Naive thymus-derived CD4-positive, alpha-beta T cell (primary cell): ENCODE results near the gene OGFOD1. TPM values are rescaled to one million over a fixed set of nuclear protein-coding genes. Genes with fewer than 3 reads are reported as not detected.

ENCODE experiments used
- ATAC-seq: fragments of 150-1000 bp; cut with Tn5 transposase; 2 replicates; pipeline ENCODE4 v1.10.0; 2021; ENCODE audit warnings: mild to moderate bottlenecking, moderate library complexity
- CTCF ChIA-PET: fragments of 350-600 bp; sonication (Branson Sonifier 250); formaldehyde crosslinking; loops from one replicate; lab custom pipeline; 2021; ENCODE audit warnings: antibody characterized with exemption; lab: Charles Lee
- POLR2A ChIA-PET: fragments of 350-600 bp; sonication (Branson Sonifier 250); formaldehyde crosslinking; loops from one replicate; lab custom pipeline; 2021; ENCODE audit warnings: antibody characterized with exemption, inconsistent platforms; lab: Charles Lee
- DNase-seq, 9 donors: peaks; one replicate each; pipeline versions ENCODE4 v3.0.0 to v3.0.0-alpha.2; 2020 to 2022; ENCODE audit warnings: mixed read lengths in 1 of 9
- H3K27ac ChIP-seq: one replicate; pipeline ENCODE4 v1.7.0; 2013; ENCODE audit warnings: mild to moderate bottlenecking, low read depth, low read length, moderate library complexity
- H3K27me3 ChIP-seq, 2 donors: one replicate each; pipeline ENCODE4 v1.7.0; 2013; ENCODE audit warnings: low read length in 2 of 2, mild to moderate bottlenecking in 2 of 2, moderate library complexity in 2 of 2; ENCODE audit not compliant: control insufficient read depth in 2 of 2, insufficient read depth in 2 of 2
- H3K36me3 ChIP-seq, 3 experiments: 1 replicate in 2 of 3; 2 replicates in 1 of 3; pipeline ENCODE4 v1.7.0; 2013; ENCODE audit warnings: low read length in 3 of 3, mild to moderate bottlenecking in 3 of 3, moderate library complexity in 1 of 3; ENCODE audit not compliant: insufficient read depth in 3 of 3, control insufficient read depth in 2 of 3
- H3K4me1 ChIP-seq, 2 donors: one replicate each; pipeline ENCODE4 v1.7.0; 2013; ENCODE audit warnings: low read length in 2 of 2, mild to moderate bottlenecking in 2 of 2, moderate library complexity in 1 of 2; ENCODE audit not compliant: control insufficient read depth in 2 of 2, insufficient read depth in 2 of 2
- H3K4me3 ChIP-seq: 2 replicates; pipeline ENCODE4 v1.7.0; 2013; ENCODE audit warnings: mild to moderate bottlenecking, low read length
- H3K9me3 ChIP-seq, 3 experiments: 1 replicate in 2 of 3; 2 replicates in 1 of 3; pipeline ENCODE4 v1.7.0; 2013; ENCODE audit warnings: low read length in 3 of 3; ENCODE audit not compliant: control insufficient read depth in 2 of 3
- H3K27ac Mint-ChIP-seq, 9 donors: one replicate each; pipeline ENCODE4 v1.8.0; 2020 to 2022; ENCODE audit warnings: mixed read lengths in 9 of 9, mild to moderate bottlenecking in 8 of 9, moderate library complexity in 5 of 9, inconsistent platforms in 2 of 9
- H3K27me3 Mint-ChIP-seq, 5 donors: one replicate each; pipeline ENCODE4 v1.8.0; 2021 to 2022; ENCODE audit warnings: mixed read lengths in 5 of 5, mild to moderate bottlenecking in 1 of 5
- H3K36me3 Mint-ChIP-seq, 5 donors: one replicate each; pipeline ENCODE4 v1.8.0; 2020 to 2022; ENCODE audit warnings: mixed read lengths in 5 of 5, mild to moderate bottlenecking in 3 of 5, inconsistent platforms in 1 of 5
- H3K4me1 Mint-ChIP-seq, 7 donors: one replicate each; pipeline ENCODE4 v1.8.0; 2020 to 2022; ENCODE audit warnings: mixed read lengths in 7 of 7, mild to moderate bottlenecking in 3 of 7, inconsistent platforms in 1 of 7
- H3K4me3 Mint-ChIP-seq, 10 donors: one replicate each; pipeline ENCODE4 v1.8.0; 2020 to 2022; ENCODE audit warnings: mild to moderate bottlenecking in 10 of 10, mixed read lengths in 10 of 10, moderate library complexity in 6 of 10, inconsistent platforms in 2 of 10
- H3K9me3 Mint-ChIP-seq, 11 donors: one replicate each; pipeline ENCODE4 v1.8.0; 2020 to 2022; ENCODE audit warnings: mixed read lengths in 11 of 11, mild to moderate bottlenecking in 4 of 11, inconsistent platforms in 1 of 11, moderate library complexity in 1 of 11
- intact Hi-C, 2 donors: fragments of 100-400 bp; cut with micrococcal nuclease; formaldehyde crosslinking; loops; one replicate each; pipeline ENCODE4 v1.15.1; 2023
- polyA plus RNA-seq, 2 donors: library from polyadenylated mRNA; unstranded; fragments of 300-500 nt; fragmentation: Illumina TruSeq; gene quantifications; one replicate each; pipeline ENCODE4 v1.2.3, GENCODE V29; 2021
- total RNA-seq, 6 experiments: library from RNA in 5 of 6; stranded (reverse) in 5 of 6; gene quantifications; 1 replicate in 5 of 6; 2 replicates in 1 of 6; pipeline ENCODE4 v1.2.3 and lab custom pipeline; 2021 to 2026

The OGFOD1 gene
- total and polyA plus RNA-seq, 7 experiments from 2014 or later: 23.8 to 106 (median 45.3) TPM

DNA sequence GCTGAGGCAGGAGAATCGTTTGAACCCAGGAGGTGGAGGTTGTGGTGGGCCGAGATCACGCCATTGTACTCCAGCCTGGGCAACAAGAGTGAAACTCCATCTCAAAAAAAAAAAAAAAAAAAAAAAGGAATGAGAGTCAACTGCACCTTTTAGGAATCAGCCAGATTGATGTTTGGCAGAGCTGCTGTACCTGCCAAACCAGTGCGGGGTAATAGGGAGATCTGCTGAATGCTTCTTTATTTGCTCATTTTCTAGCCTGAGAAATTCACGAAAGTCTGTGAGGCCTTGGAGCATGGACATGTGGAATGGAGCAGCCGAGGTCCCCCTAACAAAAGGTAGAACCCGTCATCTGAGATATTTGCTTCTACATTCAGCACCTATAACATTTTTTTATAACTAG, 18.4 kb downstream of the OGFOD1 start:
- Mint-ChIP-seq H3K27me3 (no peaks in the 10 kb centered on the region), H3K9me3 (no peaks in the 10 kb centered on the region), H3K36me3 (peaks cover 18 to 35% (median 32%) of the 10 kb centered on the region in 5 donors), H3K4me3 (no peak overlapping the region), H3K4me1 (peaks cover 0 to 6% (median 0%) of the 10 kb centered on the region in 7 donors), H3K27ac (peak overlapping the region in 2 of 9 donors; percentile 49 to 67)
- H3K9me3 ChIP-seq: no peaks in the 10 kb centered on the region
- DNase-seq (no peak), ATAC-seq (no peak)
- CTCF ChIA-PET: no interaction called here
- H3K4me3 ChIP-seq: no peak overlapping the region
- H3K4me1 ChIP-seq: no peaks in the 10 kb centered on the region
- intact Hi-C loops: no loop called here
- H3K36me3 ChIP-seq: peaks cover 22 to 92% (median 39%) of the 10 kb centered on the region in 3 experiments
- H3K27me3 ChIP-seq: no peaks in the 10 kb centered on the region
- POLR2A ChIA-PET: interaction anchor here (0.6 kb wide), 1 partner anchor 14 kb away, joined by 3 read pairs; no protein-coding TSS in a partner anchor
- no peak overlapping the region for H3K27ac ChIP-seq

- Histone ChIP-seq H3K4me3 (no peak overlapping the region), H3K9me3 (no peaks in the 10 kb centered on the region), H3K4me1 (no peaks in the 10 kb centered on the region), H3K27me3 (no peaks in the 10 kb centered on the region), H3K27ac (no peak overlapping the region), H3K36me3 (peaks cover 22 to 94% (median 44%) of the 10 kb centered on the region in 3 experiments)
- no peak for ATAC-seq
- peak overlapping the region in 3 of 9 donors; percentile 59 to 71 (median 60) for H3K27ac Mint-ChIP-seq
- H3K9me3 Mint-ChIP-seq: no peaks in the 10 kb centered on the region
- DNase-seq: no peak
- peaks cover 17 to 39% (median 32%) of the 10 kb centered on the region in 5 donors for H3K36me3 Mint-ChIP-seq
- POLR2A ChIA-PET: interaction anchor here (0.6 to 1.7 kb wide), 2 partner anchors 15 to 18 kb away, joined by 3 to 4 read pairs; no protein-coding TSS in a partner anchor
- CTCF ChIA-PET: no interaction called here
- H3K4me3 Mint-ChIP-seq: no peak overlapping the region
- intact Hi-C loops: no loop called here
- H3K4me1 Mint-ChIP-seq: peaks cover 0 to 6% (median 0%) of the 10 kb centered on the region in 7 donors
- no peaks in the 10 kb centered on the region for H3K27me3 Mint-ChIP-seq
These were observed 18.9 kb downstream of the OGFOD1 start for GRCh38 chr16:56470232-56470631.

DNA sequence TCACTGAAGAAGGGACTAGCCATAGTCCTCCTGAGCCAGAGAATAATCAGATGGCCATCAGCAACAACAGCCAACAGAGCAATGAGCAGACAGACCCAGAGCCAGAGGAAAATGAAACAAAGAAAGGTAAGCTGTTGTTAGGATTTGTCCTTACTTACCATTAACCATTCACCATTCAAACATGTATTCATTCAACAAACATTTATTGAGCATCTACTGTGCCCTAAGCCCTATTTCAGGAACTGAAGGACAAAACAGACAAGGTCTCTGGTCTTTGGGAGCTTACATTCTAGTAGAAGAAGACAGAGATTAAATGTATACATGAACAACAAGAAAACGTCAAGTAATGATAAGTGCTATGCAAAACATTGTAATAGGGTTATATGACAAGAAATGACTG, 19.3 kb downstream of the OGFOD1 start:
- Histone ChIP-seq H3K27me3 (no peaks in the 10 kb centered on the region), H3K4me3 (no peak overlapping the region), H3K9me3 (no peaks in the 10 kb centered on the region), H3K4me1 (no peaks in the 10 kb centered on the region), H3K36me3 (peaks cover 21 to 95% (median 48%) of the 10 kb centered on the region in 3 experiments), H3K27ac (no peak overlapping the region)
- Mint-ChIP-seq H3K36me3 (peaks cover 13 to 38% (median 30%) of the 10 kb centered on the region in 5 donors), H3K27ac (peak overlapping the region in 3 of 9 donors; percentile 59 to 71 (median 60)), H3K4me3 (no peak overlapping the region), H3K27me3 (no peaks in the 10 kb centered on the region), H3K4me1 (peaks cover 0 to 3% (median 0%) of the 10 kb centered on the region in 7 donors), H3K9me3 (no peaks in the 10 kb centered on the region)
- no peak for DNase-seq
- ChIA-PET CTCF (no interaction called here), POLR2A (interaction anchor here (0.6 to 1.7 kb wide), 2 partner anchors 15 to 18 kb away, joined by 3 to 4 read pairs; no protein-coding TSS in a partner anchor)
- intact Hi-C loops: no loop called here
- ATAC-seq: no peak

- peaks cover 0 to 11% (median 3%) of the 10 kb centered on the region in 7 donors for H3K4me1 Mint-ChIP-seq
- H3K27me3 Mint-ChIP-seq: no peaks in the 10 kb centered on the region
- no peak overlapping the region for H3K4me3 Mint-ChIP-seq
- H3K36me3 ChIP-seq: peaks cover 10 to 90% (median 28%) of the 10 kb centered on the region in 3 experiments
- no peak overlapping the region for H3K27ac ChIP-seq
- no peak for ATAC-seq
- no peaks in the 10 kb centered on the region for H3K9me3 Mint-ChIP-seq
- no peak overlapping the region for H3K27ac Mint-ChIP-seq
- H3K27me3 ChIP-seq: no peaks in the 10 kb centered on the region
- intact Hi-C loops: no loop called here
- H3K9me3 ChIP-seq: no peaks in the 10 kb centered on the region
- H3K4me3 ChIP-seq: no peak overlapping the region
- ChIA-PET POLR2A (interaction anchor here (0.7 kb wide), 1 partner anchor 17 kb away, joined by 3 read pairs; no protein-coding TSS in a partner anchor), CTCF (no interaction called here)
- DNase-seq: no peak
- H3K36me3 Mint-ChIP-seq: peaks cover 10 to 38% (median 23%) of the 10 kb centered on the region in 5 donors
- no peaks in the 10 kb centered on the region for H3K4me1 ChIP-seq
These were observed 23.8 kb downstream of the OGFOD1 start for GRCh38 chr16:56475201-56475600.

DNA sequence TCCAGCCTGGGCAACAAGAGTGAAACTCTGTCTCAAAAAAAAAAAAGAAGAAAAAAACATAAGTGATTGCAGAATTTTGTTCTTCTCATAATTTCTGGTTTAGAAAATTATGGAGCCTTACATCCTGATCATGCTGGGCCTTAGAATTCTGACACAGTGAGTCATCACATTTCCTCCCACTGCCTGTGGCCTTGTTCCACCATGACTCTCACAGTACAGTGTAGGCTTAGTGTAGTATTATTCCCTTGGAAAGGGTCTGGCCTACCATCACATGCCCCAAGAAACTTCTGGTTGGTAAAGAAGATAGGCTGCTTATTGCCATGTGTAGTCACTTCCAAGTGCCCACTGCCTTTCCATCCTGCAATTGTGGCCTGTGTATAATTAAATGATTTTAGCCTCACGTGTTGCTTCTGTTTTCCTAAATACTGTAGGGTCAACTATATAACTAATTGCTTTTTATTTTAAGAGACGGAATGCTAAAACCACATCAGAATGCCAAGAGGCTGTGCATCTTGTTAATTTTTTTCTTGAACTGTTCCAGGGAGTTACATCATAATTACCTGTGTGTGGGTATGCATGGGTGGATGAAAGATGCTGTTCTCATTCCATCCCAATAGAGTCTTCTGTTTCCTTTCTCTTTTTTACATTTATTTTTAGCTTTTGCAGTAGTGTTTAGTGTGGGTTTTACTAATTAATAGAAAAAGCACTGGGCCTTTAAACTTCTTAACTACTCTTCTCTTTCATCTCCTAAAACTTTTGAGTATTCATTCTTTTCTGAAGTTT, 25.9 kb downstream of the OGFOD1 start:
- CTCF ChIA-PET: no interaction called here
- Histone ChIP-seq H3K9me3 (no peaks in the 10 kb centered on the region), H3K27me3 (no peaks in the 10 kb centered on the region), H3K4me1 (no peaks in the 10 kb centered on the region), H3K4me3 (no peak overlapping the region), H3K27ac (no peak overlapping the region), H3K36me3 (peaks cover 0 to 86% (median 20%) of the 10 kb centered on the region in 3 experiments)
- DNase-seq: no peak
- peaks cover 0 to 11% (median 0%) of the 10 kb centered on the region in 7 donors for H3K4me1 Mint-ChIP-seq
- H3K27me3 Mint-ChIP-seq: no peaks in the 10 kb centered on the region
- peak overlapping the region in 4 of 9 donors; percentile 3 to 83 (median 34) for H3K27ac Mint-ChIP-seq
- POLR2A ChIA-PET: no interaction called here
- no peaks in the 10 kb centered on the region for H3K9me3 Mint-ChIP-seq
- H3K36me3 Mint-ChIP-seq: peaks cover 4 to 40% (median 20%) of the 10 kb centered on the region in 5 donors
- no peak overlapping the region for H3K4me3 Mint-ChIP-seq
- ATAC-seq: no peak
- intact Hi-C loops: no loop called here

- ATAC-seq (no peak), DNase-seq (no peak)
- H3K4me1 Mint-ChIP-seq: peaks cover 0 to 11% (median 0%) of the 10 kb centered on the region in 7 donors
- H3K27me3 Mint-ChIP-seq: no peaks in the 10 kb centered on the region
- H3K4me3 Mint-ChIP-seq: no peak overlapping the region
- no peak overlapping the region for H3K4me3 ChIP-seq
- H3K27ac Mint-ChIP-seq: peak overlapping the region in 1 of 9 donors; percentile 45
- no peaks in the 10 kb centered on the region for H3K4me1 ChIP-seq
- no peaks in the 10 kb centered on the region for H3K9me3 ChIP-seq
- intact Hi-C loops: no loop called here
- H3K27me3 ChIP-seq: no peaks in the 10 kb centered on the region
- no peak overlapping the region for H3K27ac ChIP-seq
- H3K9me3 Mint-ChIP-seq: no peaks in the 10 kb centered on the region
- H3K36me3 Mint-ChIP-seq: peaks cover 4 to 46% (median 22%) of the 10 kb centered on the region in 5 donors
- POLR2A ChIA-PET: no interaction called here
- CTCF ChIA-PET: no interaction called here
- H3K36me3 ChIP-seq: peaks cover 0 to 86% (median 23%) of the 10 kb centered on the region in 3 experiments
These were observed 27.1 kb downstream of the OGFOD1 start for GRCh38 chr16:56478281-56479049.
